Common myeloid progenitor, CD34-positive (primary cell): ENCODE measurements around the gene LZTFL1.

Source experiments
- CTCF ChIA-PET: fragments of 350-600 bp; sonication (Branson Sonifier 250); formaldehyde crosslinking; loops from one replicate; lab custom pipeline; 2021; ENCODE audit warnings: antibody characterized with exemption; lab: Charles Lee
- POLR2A ChIA-PET: fragments of 350-600 bp; sonication (Branson Sonifier 250); formaldehyde crosslinking; loops from one replicate; lab custom pipeline; 2021; ENCODE audit warnings: antibody characterized with exemption; lab: Charles Lee
- DNase-seq, 3 donors: peaks; one replicate each; pipeline versions ENCODE4 v3.0.0 to v3.0.0-alpha.2; 2013
- H3K27ac ChIP-seq, 2 experiments: 1 replicate in 1 of 2; 2 replicates in 1 of 2; pipeline ENCODE4 v1.7.0; 2013; ENCODE audit warnings: inconsistent platforms in 2 of 2, low read length in 2 of 2, mild to moderate bottlenecking in 2 of 2, low read depth in 1 of 2, moderate library complexity in 1 of 2; ENCODE audit not compliant: severe bottlenecking in 2 of 2, insufficient read depth in 1 of 2, poor library complexity in 1 of 2
- H3K27me3 ChIP-seq, 5 experiments: replicated peaks in 2 of 5; 1 replicate in 3 of 5; 2 replicates in 2 of 5; pipeline versions ENCODE4 v1.6.1 to v1.7.0; 2013; ENCODE audit warnings: low read length in 4 of 5, mild to moderate bottlenecking in 2 of 5, moderate library complexity in 2 of 5, inconsistent platforms in 1 of 5; ENCODE audit not compliant: insufficient read depth in 5 of 5, control insufficient read depth in 4 of 5
- H3K36me3 ChIP-seq, 4 experiments: 1 replicate in 2 of 4; 2 replicates in 2 of 4; pipeline versions ENCODE4 v1.6.1 to v1.7.0; 2013; ENCODE audit warnings: low read length in 3 of 4, control low read depth in 1 of 4, mild to moderate bottlenecking in 1 of 4; ENCODE audit not compliant: control insufficient read depth in 4 of 4, insufficient read depth in 4 of 4
- H3K4me1 ChIP-seq, 4 experiments: 1 replicate in 3 of 4; 2 replicates in 1 of 4; pipeline versions ENCODE4 v1.6.1 to v1.7.1; 2013; ENCODE audit warnings: low read length in 3 of 4, mild to moderate bottlenecking in 3 of 4, control low read depth in 1 of 4, inconsistent platforms in 1 of 4, moderate library complexity in 1 of 4; ENCODE audit not compliant: control insufficient read depth in 4 of 4, insufficient read depth in 4 of 4; ENCODE audit errors: control extremely low read depth in 1 of 4
- H3K4me3 ChIP-seq, 7 experiments: 1 replicate in 4 of 7; 2 replicates in 3 of 7; pipeline versions ENCODE4 v1.5.1 to v1.7.0; 2013; ENCODE audit warnings: mild to moderate bottlenecking in 7 of 7, low read length in 6 of 7, moderate library complexity in 6 of 7, inconsistent platforms in 2 of 7, low read depth in 2 of 7, control low read depth in 1 of 7; ENCODE audit not compliant: insufficient read depth in 4 of 7, control insufficient read depth in 1 of 7; ENCODE audit errors: extremely low read depth in 1 of 7
- H3K9me3 ChIP-seq, 5 experiments: 1 replicate in 4 of 5; 2 replicates in 1 of 5; pipeline versions ENCODE4 v1.6.1 to v1.7.1; 2013; ENCODE audit warnings: low read length in 4 of 5, mild to moderate bottlenecking in 2 of 5, inconsistent platforms in 1 of 5, low read depth in 1 of 5, moderate library complexity in 1 of 5; ENCODE audit not compliant: control insufficient read depth in 4 of 5, insufficient read depth in 2 of 5; ENCODE audit errors: control extremely low read depth in 1 of 5
- WGBS: methylation state at CpG from one replicate; pipeline ENCODE4 v1.1.5; 2013; ENCODE audit not compliant: insufficient coverage; 5-methylcytosine and 5-hydroxymethylcytosine counted together

The LZTFL1 gene

GRCh38 chr3:45884368-45885201, 42.7 kb upstream of the LZTFL1 start:
- POLR2A ChIA-PET = no interaction called here
- CTCF ChIA-PET = interaction anchor here (1.0 to 2.6 kb wide), 3 partner anchors 10 to 43 kb away, joined by 3 to 6 read pairs (median 3); partner anchors contain the start of gene LZTFL1
- WGBS = 96% methylated on average over 14 of the region's 23 CpGs

GRCh38 chr3:45881078-45882022, 39.4 kb upstream of the LZTFL1 start:
- H3K4me3 ChIP-seq = no peak overlapping the region
- 74% methylated on average over 6 of the region's 8 CpGs for WGBS
- H3K36me3 ChIP-seq = no peaks in the 10 kb centered on the region
- POLR2A ChIA-PET = no interaction called here
- peak in 1 of 3 donors; percentile 31 for DNase-seq
- CTCF ChIA-PET = interaction anchor here (0.6 to 1.3 kb wide), 4 partner anchors 8 to 47 kb away, joined by 3 to 4 read pairs (median 3); no protein-coding TSS in a partner anchor
- peaks cover 0 to 12% (median 4%) of the 10 kb centered on the region in 4 experiments for H3K4me1 ChIP-seq
- H3K27ac ChIP-seq = no peak overlapping the region
- H3K9me3 ChIP-seq = no peaks in the 10 kb centered on the region
- H3K27me3 ChIP-seq = no peaks in the 10 kb centered on the region

More at GRCh38 chr3:45884368-45885201, 42.7 kb upstream of the LZTFL1 start:
- H3K4me1 ChIP-seq = peaks cover 2 to 13% (median 11%) of the 10 kb centered on the region in 4 experiments
- no peaks in the 10 kb centered on the region for H3K36me3 ChIP-seq
- no peak for DNase-seq
- peak overlapping the region in 1 of 7 experiments; percentile 1 for H3K4me3 ChIP-seq
- no peaks in the 10 kb centered on the region for H3K27me3 ChIP-seq
- H3K27ac ChIP-seq = no peak overlapping the region
- H3K9me3 ChIP-seq = no peaks in the 10 kb centered on the region

GRCh38 chr3:45880725-45881077, 38.8 kb upstream of the LZTFL1 start:
- Histone ChIP-seq H3K36me3 (no peaks in the 10 kb centered on the region), H3K27ac (no peak overlapping the region), H3K27me3 (no peaks in the 10 kb centered on the region), H3K4me1 (peaks cover 0 to 12% (median 4%) of the 10 kb centered on the region in 4 experiments), H3K4me3 (no peak overlapping the region), H3K9me3 (no peaks in the 10 kb centered on the region)
- ChIA-PET POLR2A (no interaction called here), CTCF (interaction anchor here (0.6 to 1.3 kb wide), 4 partner anchors 9 to 46 kb away, joined by 3 to 4 read pairs (median 3); no protein-coding TSS in a partner anchor)
- no peak for DNase-seq
- WGBS = 80% methylated on average over 1 of the region's 3 CpGs

GRCh38 chr3:45878124-45878523, 36.2 kb upstream of the LZTFL1 start:
- H3K9me3 ChIP-seq = peaks cover 0 to 6% (median 0%) of the 10 kb centered on the region in 5 experiments
- ChIA-PET POLR2A (no interaction called here), CTCF (no interaction called here)
- no peak for DNase-seq
- H3K4me1 ChIP-seq = peaks cover 0 to 17% (median 4%) of the 10 kb centered on the region in 4 experiments
- H3K27me3 ChIP-seq = no peaks in the 10 kb centered on the region
- H3K4me3 ChIP-seq = no peak overlapping the region
- no peaks in the 10 kb centered on the region for H3K36me3 ChIP-seq
- whole genome bisulfite sequencing = no CpG with 5 or more reads among the region's 2 CpGs
- no peak overlapping the region for H3K27ac ChIP-seq

GRCh38 chr3:45874677-45875346, 32.9 kb upstream of the LZTFL1 start:
- CTCF ChIA-PET = interaction anchor here (0.7 to 1.8 kb wide), 5 partner anchors 9 to 34 kb away, joined by 3 to 6 read pairs (median 3); no protein-coding TSS in a partner anchor
- WGBS = 34% methylated on average over 4 of the region's 5 CpGs

DNA sequence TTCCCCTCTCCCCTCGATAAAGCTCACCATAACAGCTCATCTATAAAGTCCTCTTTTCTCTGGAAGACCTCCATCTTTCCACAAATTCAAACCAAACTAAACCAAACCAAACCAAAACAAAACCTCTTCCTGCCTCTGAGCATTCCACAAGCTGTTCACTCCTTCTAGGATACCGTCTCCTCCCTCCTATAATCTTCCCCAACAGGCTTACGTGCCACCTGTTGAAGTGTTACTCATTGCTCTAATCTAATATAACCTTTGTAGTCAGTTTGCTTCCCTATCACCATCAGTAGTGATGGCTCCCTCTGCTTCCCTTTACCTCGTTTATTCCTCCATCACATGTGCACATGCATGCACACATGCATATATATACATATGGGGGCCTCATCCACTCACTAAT, 31.7 kb upstream of the LZTFL1 start:
- Histone ChIP-seq H3K9me3 (peaks cover 0 to 6% (median 0%) of the 10 kb centered on the region in 5 experiments), H3K4me3 (no peak overlapping the region), H3K27ac (no peak overlapping the region), H3K27me3 (no peaks in the 10 kb centered on the region), H3K4me1 (peaks cover 1 to 28% (median 22%) of the 10 kb centered on the region in 4 experiments), H3K36me3 (no peaks in the 10 kb centered on the region)
- POLR2A ChIA-PET = no interaction called here
- DNase-seq = no peak
- CTCF ChIA-PET = no interaction called here
- WGBS = 100% methylated on average over 4 of the region's 4 CpGs

More at GRCh38 chr3:45874677-45875346, 32.9 kb upstream of the LZTFL1 start:
- Histone ChIP-seq H3K4me1 (peaks cover 0 to 16% (median 11%) of the 10 kb centered on the region in 4 experiments), H3K36me3 (no peaks in the 10 kb centered on the region), H3K4me3 (no peak overlapping the region), H3K9me3 (peaks cover 0 to 6% (median 0%) of the 10 kb centered on the region in 5 experiments), H3K27me3 (no peaks in the 10 kb centered on the region), H3K27ac (no peak overlapping the region)
- DNase-seq = peak in 2 of 3 donors; percentile 71 to 88
- POLR2A ChIA-PET = interaction anchor here (0.6 to 0.7 kb wide), 3 partner anchors 23 to 85 kb away, joined by 4 to 5 read pairs (median 4); partner anchors contain the start of gene LZTFL1
